Nephron (organoid): ENCODE results near the gene RBM10.
A peak's percentile ranks its signal among the peaks of the same experiment; 100 is the strongest.

Source experiments
- H3K27ac Mint-ChIP-seq, 3 experiments: 2 replicates each; pipeline ENCODE4 v1.8.0; 2020; ENCODE audit warnings: mixed read lengths in 3 of 3, mild to moderate bottlenecking in 2 of 3, moderate library complexity in 1 of 3
- H3K27me3 Mint-ChIP-seq: 2 replicates; pipeline ENCODE4 v1.8.0; 2021; ENCODE audit warnings: low read depth, mild to moderate bottlenecking, moderate library complexity, mixed read lengths
- H3K36me3 Mint-ChIP-seq: 2 replicates; pipeline ENCODE4 v1.8.0; 2020; ENCODE audit warnings: low read depth, mixed read lengths
- H3K4me1 Mint-ChIP-seq: 2 replicates; pipeline ENCODE4 v1.8.0; 2020; ENCODE audit warnings: mixed read lengths
- H3K4me3 Mint-ChIP-seq, 3 experiments: 2 replicates each; pipeline ENCODE4 v1.8.0; 2020; ENCODE audit warnings: mild to moderate bottlenecking in 3 of 3, mixed read lengths in 3 of 3, moderate library complexity in 2 of 3
- H3K9me3 Mint-ChIP-seq: 2 replicates; pipeline ENCODE4 v1.8.0; 2020; ENCODE audit warnings: mixed read lengths
- CTCF ChIP-seq, 3 experiments: fragments of 200-600 bp; sonication (generic); IDR thresholded peaks; one replicate each; pipeline ENCODE4 v1.5.0; 2021; ENCODE audit warnings: antibody characterized with exemption in 3 of 3; ENCODE audit not compliant: unreplicated experiment in 3 of 3

RBM10 gene

GRCh38 chrX:47215291-47215900, 70.4 kb downstream of the RBM10 start:
- H3K36me3 Mint-ChIP-seq: peaks cover 58% of the 10 kb centered on the region
- no peak overlapping the region for H3K4me3 Mint-ChIP-seq
- no peak for TF ChIP-seq CTCF (IDR thresholded peaks at IDR 0.05; ENCODE audit: unreplicated experiment in 3 of 3)
- no peaks in the 10 kb centered on the region for H3K27me3 Mint-ChIP-seq
- H3K27ac Mint-ChIP-seq: peak overlapping the region in 2 of 3 experiments; percentile 45 to 99
- peaks cover 25% of the 10 kb centered on the region for H3K4me1 Mint-ChIP-seq
- H3K9me3 Mint-ChIP-seq: no peaks in the 10 kb centered on the region

- Mint-ChIP-seq H3K4me1 (peaks cover 32% of the 10 kb centered on the region), H3K27ac (peak overlapping the region; percentile 99 to 100 (median 99)), H3K4me3 (peak overlapping the region in 2 of 3 experiments; percentile 9 to 94), H3K36me3 (peaks cover 55% of the 10 kb centered on the region), H3K9me3 (no peaks in the 10 kb centered on the region), H3K27me3 (no peaks in the 10 kb centered on the region)
- TF ChIP-seq CTCF (IDR thresholded peaks at IDR 0.05; ENCODE audit: unreplicated experiment in 3 of 3): no peak
These were observed 71.4 kb downstream of the RBM10 start for GRCh38 chrX:47216393-47216925.

- H3K27ac Mint-ChIP-seq: peak overlapping the region; percentile 99 to 100 (median 99)
- H3K4me3 Mint-ChIP-seq: peak overlapping the region; percentile 94
- no peaks in the 10 kb centered on the region for H3K9me3 Mint-ChIP-seq
- H3K4me1 Mint-ChIP-seq: peaks cover 32% of the 10 kb centered on the region
- TF ChIP-seq CTCF (IDR thresholded peaks at IDR 0.05; ENCODE audit: unreplicated experiment in 3 of 3): no peak
- peaks cover 51% of the 10 kb centered on the region for H3K36me3 Mint-ChIP-seq
- H3K27me3 Mint-ChIP-seq: no peaks in the 10 kb centered on the region
These were observed 72.3 kb downstream of the RBM10 start for GRCh38 chrX:47217121-47217851.

- peak overlapping the region; percentile 94 for H3K4me3 Mint-ChIP-seq
- peaks cover 49% of the 10 kb centered on the region for H3K36me3 Mint-ChIP-seq
- H3K4me1 Mint-ChIP-seq: peaks cover 32% of the 10 kb centered on the region
- H3K27ac Mint-ChIP-seq: peak overlapping the region; percentile 99 to 100 (median 99)
- no peaks in the 10 kb centered on the region for H3K27me3 Mint-ChIP-seq
- no peak for TF ChIP-seq CTCF (IDR thresholded peaks at IDR 0.05; ENCODE audit: unreplicated experiment in 3 of 3)
- H3K9me3 Mint-ChIP-seq: no peaks in the 10 kb centered on the region
These were observed 72.8 kb downstream of the RBM10 start for GRCh38 chrX:47217852-47218279.

GRCh38 chrX:47218280-47218919, 73.4 kb downstream of the RBM10 start, which contains the start of gene CDK16:
Gene CDK16 (plus strand): TSS chrX:47218681. CDS start chrX:47223558, 4,877 bp downstream.
- Mint-ChIP-seq H3K36me3 (peaks cover 47% of the 10 kb centered on the region), H3K4me1 (peaks cover 32% of the 10 kb centered on the region), H3K27me3 (no peaks in the 10 kb centered on the region), H3K27ac (peak within 1 kb of the TSS; percentile 99 to 100 (median 99)), H3K4me3 (peak within 1 kb of the TSS; percentile 94 to 96 (median 94)), H3K9me3 (no peaks in the 10 kb centered on the region)
- TF ChIP-seq CTCF (IDR thresholded peaks at IDR 0.05; ENCODE audit: unreplicated experiment in 3 of 3): no peak
